Stimulated activated CD4-positive, alpha-beta T cell treated with anti-CD3 and anti-CD28 coated beads, Interleukin-2, amount 100 ng/mL, for 24 hours (primary cell): ENCODE data around the gene ZNF407.
"Not testable (repeated sequence)": the region's sequence is repeated elsewhere in the genome, so short reads cannot be mapped to it uniquely, and the experiment has no call there.

Experiments used
- DNase-seq, 2 donors: peaks; one replicate each; pipeline ENCODE4 v3.0.0-alpha.2; 2020

The ZNF407 gene

GRCh38 chr18:74944676-74945075 is 347.0 kb downstream of the ZNF407 start:
- DNase-seq, result no peak

- no peak for DNase-seq
Observed at GRCh38 chr18:74945774-74946545, 348.3 kb downstream of the ZNF407 start.

GRCh38 chr18:74946646-74947375 is 349.1 kb downstream of the ZNF407 start:
- no peak for DNase-seq

- DNase-seq, result no peak
Observed at GRCh38 chr18:74947417-74947816, 349.7 kb downstream of the ZNF407 start.

- no peak for DNase-seq
Observed at GRCh38 chr18:74947875-74948274, 350.2 kb downstream of the ZNF407 start.

GRCh38 chr18:74949611-74950010 is 351.9 kb downstream of the ZNF407 start:
- no peak for DNase-seq

GRCh38 chr18:74950479-74950878 is 352.8 kb downstream of the ZNF407 start:
- DNase-seq, result no peak

- no peak for DNase-seq
Observed at GRCh38 chr18:74951165-74951760, 353.6 kb downstream of the ZNF407 start.

- no peak for DNase-seq
Observed at GRCh38 chr18:74957588-74958224, 360.0 kb downstream of the ZNF407 start.

- no peak for DNase-seq
Observed at GRCh38 chr18:74959216-74959615, 361.5 kb downstream of the ZNF407 start.

- no peak for DNase-seq
Observed at GRCh38 chr18:74961596-74961995, 363.9 kb downstream of the ZNF407 start.

- DNase-seq, result no peak
Observed at GRCh38 chr18:74963820-74964446, 366.3 kb downstream of the ZNF407 start.

GRCh38 chr18:74965682-74966081 is 368.0 kb downstream of the ZNF407 start:
- DNase-seq, result no peak

GRCh38 chr18:74967438-74967837 is 369.8 kb downstream of the ZNF407 start:
- DNase-seq, result no peak

GRCh38 chr18:74967979-74968378 is 370.3 kb downstream of the ZNF407 start:
- no peak for DNase-seq

GRCh38 chr18:74971358-74971757 is 373.7 kb downstream of the ZNF407 start:
- not testable (repeated sequence) for DNase-seq

GRCh38 chr18:74971776-74972175 is 374.1 kb downstream of the ZNF407 start:
- not testable (repeated sequence) for DNase-seq

GRCh38 chr18:74972354-74972753 is 374.7 kb downstream of the ZNF407 start:
- no peak for DNase-seq

- DNase-seq, result no peak
Observed at GRCh38 chr18:74975001-74975400, 377.3 kb downstream of the ZNF407 start.

GRCh38 chr18:74976331-74976909 is 378.8 kb downstream of the ZNF407 start:
- no peak for DNase-seq

- DNase-seq, result no peak
Observed at GRCh38 chr18:74977041-74977440, 379.4 kb downstream of the ZNF407 start.

- no peak for DNase-seq
Observed at GRCh38 chr18:74980669-74981068, 383.0 kb downstream of the ZNF407 start.

GRCh38 chr18:74981476-74981875 is 383.8 kb downstream of the ZNF407 start:
- no peak for DNase-seq
